RWPE2 (cell line): ENCODE measurements around the gene TMEM245.
"Not testable (repeated sequence)": the region's sequence is repeated elsewhere in the genome, so short reads cannot be mapped to it uniquely, and the experiment has no call there.

Experiments used
- ATAC-seq: fragments of 200-7000 bp; cut with Tn5 transposase; 3 replicates; pipeline ENCODE4 v1.9.1; 2021; ENCODE audit warnings: low read depth
- DNase-seq: peaks from one replicate; pipeline ENCODE4 v3.0.0-alpha.2; 2020; ENCODE audit warnings: low spot score
- H3K27ac ChIP-seq: fragments of 450-650 bp; 2 replicates; pipeline ENCODE4 v1.5.1; 2017; ENCODE audit warnings: mild to moderate bottlenecking; ENCODE audit not compliant: poor library complexity, severe bottlenecking
- H3K27me3 ChIP-seq: fragments of 250-450 bp; sonication (Bioruptor Pico); 2 replicates; pipeline ENCODE4 v1.5.1; 2021; ENCODE audit warnings: mild to moderate bottlenecking, moderate library complexity; ENCODE audit not compliant: insufficient read depth, poor library complexity, severe bottlenecking
- H3K36me3 ChIP-seq: fragments of 250-450 bp; sonication (Bioruptor Pico); 2 replicates; pipeline ENCODE4 v1.5.1; 2020; ENCODE audit warnings: low read depth, mild to moderate bottlenecking, moderate library complexity
- H3K4me1 ChIP-seq: fragments of 250-450 bp; sonication (Bioruptor Pico); 2 replicates; pipeline ENCODE4 v1.5.1; 2021; ENCODE audit warnings: mild to moderate bottlenecking, moderate library complexity; ENCODE audit not compliant: insufficient read depth, poor library complexity, severe bottlenecking
- H3K4me3 ChIP-seq: fragments of 250-450 bp; sonication (Bioruptor Pico); 2 replicates; pipeline ENCODE4 v1.5.1; 2021; ENCODE audit warnings: mild to moderate bottlenecking, moderate library complexity; ENCODE audit not compliant: severe bottlenecking
- H3K9me3 ChIP-seq: fragments of 250-450 bp; sonication (Bioruptor Pico); 2 replicates; pipeline ENCODE4 v1.5.1; 2021; ENCODE audit warnings: mild to moderate bottlenecking, moderate library complexity; ENCODE audit not compliant: severe bottlenecking
- CTCF ChIP-seq: fragments of 450-650 bp; IDR thresholded peaks from one replicate; pipeline ENCODE4 v1.5.1; 2017; ENCODE audit warnings: mild to moderate bottlenecking, moderate library complexity; ENCODE audit not compliant: poor library complexity, severe bottlenecking

Gene TMEM245

GRCh38 chr9:108972626-108973209 is 147.0 kb downstream of the TMEM245 start:
- Histone ChIP-seq H3K36me3 (peaks cover 76% of the 10 kb centered on the region), H3K4me3 (no peak overlapping the region), H3K4me1 (no peaks in the 10 kb centered on the region), H3K27ac (no peak overlapping the region), H3K9me3 (no peaks in the 10 kb centered on the region), H3K27me3 (no peaks in the 10 kb centered on the region)
- DNase-seq (no peak), ATAC-seq (no peak)
- TF ChIP-seq CTCF = no peak

- Histone ChIP-seq H3K27ac (no peak overlapping the region), H3K27me3 (no peaks in the 10 kb centered on the region), H3K4me1 (no peaks in the 10 kb centered on the region), H3K36me3 (peaks cover 76% of the 10 kb centered on the region), H3K4me3 (no peak overlapping the region), H3K9me3 (no peaks in the 10 kb centered on the region)
- ATAC-seq (no peak), DNase-seq (no peak)
- no peak for TF ChIP-seq CTCF
Measured at GRCh38 chr9:108972186-108972585, 147.6 kb downstream of the TMEM245 start.

GRCh38 chr9:108971392-108971791 is 148.4 kb downstream of the TMEM245 start:
- not testable (repeated sequence) for H3K27ac ChIP-seq, H3K27me3 ChIP-seq, DNase-seq, H3K9me3 ChIP-seq, ATAC-seq, H3K4me3 ChIP-seq, H3K4me1 ChIP-seq
- H3K36me3 ChIP-seq = peaks cover 77% of the 10 kb centered on the region

DNA sequence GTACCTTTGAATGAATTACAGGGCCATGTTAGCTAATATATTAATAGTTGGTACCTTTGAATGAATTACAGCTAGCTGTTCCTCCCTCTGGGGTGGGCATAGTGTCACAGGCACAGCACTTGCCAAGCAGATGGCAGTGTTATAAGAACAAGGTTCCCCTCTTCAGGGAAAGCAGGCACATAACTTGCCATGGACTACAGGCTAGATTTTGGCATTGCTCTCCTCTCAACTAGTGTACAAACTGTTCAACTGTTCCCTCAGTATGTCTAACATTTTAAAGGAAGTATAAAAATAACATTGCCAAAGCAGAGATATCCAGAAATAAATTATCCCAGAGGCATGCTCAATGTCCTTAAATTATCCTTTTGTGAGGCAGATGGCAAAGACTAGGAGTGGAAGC is 151.8 kb downstream of the TMEM245 start:
- no peak for ATAC-seq
- Histone ChIP-seq H3K27ac (no peak overlapping the region), H3K4me1 (no peaks in the 10 kb centered on the region), H3K36me3 (peaks cover 85% of the 10 kb centered on the region), H3K27me3 (no peaks in the 10 kb centered on the region), H3K4me3 (no peak overlapping the region), H3K9me3 (no peaks in the 10 kb centered on the region)
- no peak for DNase-seq
- no peak for TF ChIP-seq CTCF
